Neuronal stem cell (in vitro differentiated cells): Measurements from ENCODE around the gene ROBO1.

ENCODE experiments used
- DNase-seq: peaks from one replicate; pipeline ENCODE4 v3.0.0-alpha.2; 2013; ENCODE audit warnings: low spot score
- H2AFZ ChIP-seq: one replicate; pipeline ENCODE4 v1.6.1; 2013; ENCODE audit warnings: mild to moderate bottlenecking, low read length, inconsistent platforms
- H2AK5ac ChIP-seq: 2 replicates; pipeline ENCODE4 v1.6.1; 2013; ENCODE audit warnings: low read depth, mild to moderate bottlenecking, inconsistent platforms, low read length, moderate library complexity, mixed read lengths
- H2BK120ac ChIP-seq: 2 replicates; pipeline ENCODE4 v1.6.1; 2013; ENCODE audit warnings: low read depth, mild to moderate bottlenecking, inconsistent platforms, low read length, moderate library complexity, mixed read lengths
- H2BK12ac ChIP-seq: one replicate; pipeline ENCODE4 v1.6.1; 2013; ENCODE audit warnings: low read length, inconsistent platforms
- H2BK15ac ChIP-seq: 2 replicates; pipeline ENCODE4 v1.6.1; 2013; ENCODE audit warnings: mild to moderate bottlenecking, low read length, inconsistent platforms, mixed read lengths
- H2BK5ac ChIP-seq: one replicate; pipeline ENCODE4 v1.6.1; 2013; ENCODE audit warnings: inconsistent platforms, mild to moderate bottlenecking, low read length, moderate library complexity
- H3K14ac ChIP-seq: one replicate; pipeline ENCODE4 v1.6.1; 2013; ENCODE audit warnings: low read length, inconsistent platforms
- H3K18ac ChIP-seq: 2 replicates; pipeline ENCODE4 v1.6.1; 2013; ENCODE audit warnings: low read length, inconsistent platforms
- H3K23ac ChIP-seq: 2 replicates; pipeline ENCODE4 v1.6.1; 2013; ENCODE audit warnings: low read depth, mild to moderate bottlenecking, mixed read lengths, low read length, inconsistent platforms; ENCODE audit not compliant: poor library complexity
- H3K27ac ChIP-seq: replicated peaks from 3 replicates; pipeline ENCODE4 v1.5.1; 2013; ENCODE audit warnings: low read length, inconsistent platforms
- H3K27me3 ChIP-seq, 3 experiments: 2 replicates each; pipeline ENCODE4 v1.6.1; 2013; ENCODE audit warnings: low read length in 3 of 3, mild to moderate bottlenecking in 2 of 3, inconsistent platforms in 1 of 3, low read depth in 1 of 3, mixed read lengths in 1 of 3, moderate library complexity in 1 of 3; ENCODE audit not compliant: control insufficient read depth in 3 of 3, insufficient read depth in 3 of 3
- H3K36me3 ChIP-seq, 2 donors: replicated peaks in 1 of 2; 2 replicates each; pipeline ENCODE4 v1.6.1; 2013; ENCODE audit warnings: low read length in 2 of 2; ENCODE audit not compliant: control insufficient read depth in 2 of 2, insufficient read depth in 2 of 2
- H3K4ac ChIP-seq: 2 replicates; pipeline ENCODE4 v1.6.1; 2013; ENCODE audit warnings: inconsistent platforms, mild to moderate bottlenecking, low read length, moderate library complexity
- H3K4me1 ChIP-seq, 2 donors: 1 replicate in 1 of 2; 2 replicates in 1 of 2; pipeline ENCODE4 v1.6.1; 2013; ENCODE audit warnings: low read length in 2 of 2, low read depth in 1 of 2; ENCODE audit not compliant: control insufficient read depth in 2 of 2, insufficient read depth in 1 of 2
- H3K4me2 ChIP-seq: one replicate; pipeline ENCODE4 v1.6.1; 2013; ENCODE audit warnings: mild to moderate bottlenecking, low read length, inconsistent platforms; ENCODE audit not compliant: insufficient read depth, poor library complexity, severe bottlenecking
- H3K4me3 ChIP-seq, 2 donors: 2 replicates each; pipeline ENCODE4 v1.5.1; 2013; ENCODE audit warnings: low read length in 2 of 2, mild to moderate bottlenecking in 2 of 2, inconsistent platforms in 1 of 2, moderate library complexity in 1 of 2
- H3K79me1 ChIP-seq: one replicate; pipeline ENCODE4 v1.6.1; 2013; ENCODE audit warnings: low read depth, mild to moderate bottlenecking, inconsistent platforms, low read length, moderate library complexity
- H3K9ac ChIP-seq: one replicate; pipeline ENCODE4 v1.6.1; 2013; ENCODE audit warnings: mild to moderate bottlenecking, low read depth, low read length, inconsistent platforms; ENCODE audit not compliant: poor library complexity
- H3K9me3 ChIP-seq, 2 donors: replicated peaks in 1 of 2; 2 replicates each; pipeline versions ENCODE3 to v1.6.1; 2013; ENCODE audit warnings: low read length in 2 of 2, mild to moderate bottlenecking in 2 of 2, inconsistent platforms in 1 of 2, low read depth in 1 of 2, mixed read lengths in 1 of 2, moderate library complexity in 1 of 2; ENCODE audit not compliant: control insufficient read depth in 2 of 2, insufficient read depth in 1 of 2
- H4K8ac ChIP-seq: one replicate; pipeline ENCODE4 v1.6.1; 2013; ENCODE audit warnings: low read depth, mild to moderate bottlenecking, inconsistent platforms, low read length, moderate library complexity
- H4K91ac ChIP-seq: one replicate; pipeline ENCODE4 v1.6.1; 2013; ENCODE audit warnings: low read length, low read depth, mild to moderate bottlenecking, inconsistent platforms; ENCODE audit not compliant: poor library complexity
- WGBS, 2 donors: extraction: QIAGEN DNeasy Blood & Tissue Kit; methylation state at CpG; one replicate each; pipeline ENCODE4 v1.1.7; 2013; ENCODE audit warnings: missing lambda C conversion rate in 2 of 2, mixed read lengths in 1 of 2; ENCODE audit not compliant: insufficient read length in 2 of 2, insufficient replicate concordance in 1 of 2; ENCODE audit errors: extremely low coverage in 2 of 2; 5-methylcytosine and 5-hydroxymethylcytosine counted together

The ROBO1 gene

GRCh38 chr3:79497447-79498111 lies 270.2 kb downstream of the ROBO1 start:
- Histone ChIP-seq H3K4me3 (no peak overlapping the region), H3K36me3 (no peaks in the 10 kb centered on the region), H2AK5ac (no peak overlapping the region), H3K27ac (no peak overlapping the region), H4K8ac (no peak overlapping the region), H3K4me2 (no peak overlapping the region), H3K9ac (no peak overlapping the region), H3K4me1 (no peaks in the 10 kb centered on the region), H2BK15ac (no peak overlapping the region), H4K91ac (no peak overlapping the region), H2BK12ac (no peak overlapping the region), H3K79me1 (no peaks in the 10 kb centered on the region), H3K14ac (no peak overlapping the region), H3K23ac (no peak overlapping the region), H3K9me3 (no peaks in the 10 kb centered on the region), H3K27me3 (no peaks in the 10 kb centered on the region), H2BK120ac (no peak overlapping the region), H2BK5ac (no peak overlapping the region), H3K4ac (no peak overlapping the region), H2AFZ (no peak overlapping the region), H3K18ac (no peak overlapping the region)
- no peak for DNase-seq
- WGBS, 2 donors, result no CpG with 5 or more reads among the region's 7 CpGs

GRCh38 chr3:79491029-79491641 lies 276.7 kb downstream of the ROBO1 start:
- Histone ChIP-seq H2AK5ac (no peak overlapping the region), H3K4me2 (no peak overlapping the region), H2AFZ (peak overlapping the region; percentile 53), H3K14ac (no peak overlapping the region), H4K91ac (no peak overlapping the region), H3K4me1 (peaks cover 0 to 4% of the 10 kb centered on the region in 2 donors), H3K18ac (no peak overlapping the region), H3K79me1 (no peaks in the 10 kb centered on the region), H4K8ac (no peak overlapping the region), H2BK15ac (no peak overlapping the region), H3K27me3 (no peaks in the 10 kb centered on the region), H3K4me3 (no peak overlapping the region), H3K9ac (no peak overlapping the region), H2BK120ac (no peak overlapping the region), H2BK12ac (no peak overlapping the region), H3K27ac (no peak overlapping the region), H3K9me3 (no peaks in the 10 kb centered on the region), H3K36me3 (no peaks in the 10 kb centered on the region), H3K4ac (no peak overlapping the region), H3K23ac (no peak overlapping the region), H2BK5ac (no peak overlapping the region)
- no CpG with 5 or more reads among the region's 4 CpGs for WGBS, 2 donors
- no peak for DNase-seq

GRCh38 chr3:79490165-79491028 lies 277.4 kb downstream of the ROBO1 start:
- H2BK12ac ChIP-seq, result no peak overlapping the region
- peak overlapping the region; percentile 53 for H2AFZ ChIP-seq
- H2AK5ac ChIP-seq, result no peak overlapping the region
- no peak overlapping the region for H3K18ac ChIP-seq
- H3K23ac ChIP-seq, result no peak overlapping the region
- WGBS, 2 donors, result no CpG with 5 or more reads among the region's 8 CpGs
- no peak overlapping the region for H3K14ac ChIP-seq
- H4K8ac ChIP-seq, result no peak overlapping the region
- H3K4me2 ChIP-seq, result no peak overlapping the region
- no peak overlapping the region for H3K9ac ChIP-seq
- no peak overlapping the region for H2BK15ac ChIP-seq
- no peaks in the 10 kb centered on the region for H3K9me3 ChIP-seq
- H3K36me3 ChIP-seq, result no peaks in the 10 kb centered on the region
- no peak overlapping the region for H3K27ac ChIP-seq
- peaks cover 0 to 4% of the 10 kb centered on the region in 2 donors for H3K4me1 ChIP-seq
- H3K4me3 ChIP-seq, result no peak overlapping the region
- H2BK120ac ChIP-seq, result no peak overlapping the region
- no peak overlapping the region for H4K91ac ChIP-seq
- DNase-seq, result peak; percentile 3
- no peak overlapping the region for H2BK5ac ChIP-seq
- H3K27me3 ChIP-seq, result no peaks in the 10 kb centered on the region
- H3K79me1 ChIP-seq, result no peaks in the 10 kb centered on the region
- no peak overlapping the region for H3K4ac ChIP-seq

DNA sequence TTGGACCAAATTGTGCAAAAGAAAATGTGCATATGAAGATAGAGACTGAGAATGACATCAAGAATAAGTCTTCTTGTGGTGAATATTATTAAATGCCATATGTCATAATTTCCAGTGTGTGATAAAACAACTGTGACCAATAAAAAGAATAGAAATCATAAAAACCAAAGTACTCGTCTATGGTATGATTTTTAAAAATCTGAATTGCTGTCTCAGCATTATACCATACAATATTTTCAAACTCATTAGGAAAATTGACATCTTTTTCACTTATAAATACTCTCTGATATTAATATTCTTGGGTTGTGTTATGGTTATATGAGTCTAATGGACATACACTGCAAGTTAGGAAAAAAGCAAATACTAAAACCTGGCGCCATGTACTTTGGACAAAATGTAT lies 279.4 kb downstream of the ROBO1 start:
- Histone ChIP-seq H2BK15ac (no peak overlapping the region), H2BK5ac (no peak overlapping the region), H3K4me3 (no peak overlapping the region), H2AK5ac (no peak overlapping the region), H3K79me1 (no peaks in the 10 kb centered on the region), H3K27ac (no peak overlapping the region), H3K23ac (no peak overlapping the region), H3K36me3 (no peaks in the 10 kb centered on the region), H2BK12ac (no peak overlapping the region), H3K9ac (no peak overlapping the region), H2AFZ (no peak overlapping the region), H3K4ac (no peak overlapping the region), H4K8ac (no peak overlapping the region), H3K4me1 (peaks cover 0 to 4% of the 10 kb centered on the region in 2 donors), H3K18ac (no peak overlapping the region), H2BK120ac (no peak overlapping the region), H3K4me2 (no peak overlapping the region), H3K9me3 (no peaks in the 10 kb centered on the region), H3K27me3 (no peaks in the 10 kb centered on the region), H4K91ac (no peak overlapping the region), H3K14ac (no peak overlapping the region)
- no peak for DNase-seq
- no CpG with 5 or more reads among the region's 2 CpGs for WGBS, 2 donors
